ENCODE measurements around the gene FOXP1. TPM values are rescaled to one million over a fixed set of nuclear protein-coding genes. Genes with fewer than 3 reads are reported as not detected.

The FOXP1 gene
- total RNA-seq, 1 donor from 2014 or later = 33.2 TPM

DNA sequence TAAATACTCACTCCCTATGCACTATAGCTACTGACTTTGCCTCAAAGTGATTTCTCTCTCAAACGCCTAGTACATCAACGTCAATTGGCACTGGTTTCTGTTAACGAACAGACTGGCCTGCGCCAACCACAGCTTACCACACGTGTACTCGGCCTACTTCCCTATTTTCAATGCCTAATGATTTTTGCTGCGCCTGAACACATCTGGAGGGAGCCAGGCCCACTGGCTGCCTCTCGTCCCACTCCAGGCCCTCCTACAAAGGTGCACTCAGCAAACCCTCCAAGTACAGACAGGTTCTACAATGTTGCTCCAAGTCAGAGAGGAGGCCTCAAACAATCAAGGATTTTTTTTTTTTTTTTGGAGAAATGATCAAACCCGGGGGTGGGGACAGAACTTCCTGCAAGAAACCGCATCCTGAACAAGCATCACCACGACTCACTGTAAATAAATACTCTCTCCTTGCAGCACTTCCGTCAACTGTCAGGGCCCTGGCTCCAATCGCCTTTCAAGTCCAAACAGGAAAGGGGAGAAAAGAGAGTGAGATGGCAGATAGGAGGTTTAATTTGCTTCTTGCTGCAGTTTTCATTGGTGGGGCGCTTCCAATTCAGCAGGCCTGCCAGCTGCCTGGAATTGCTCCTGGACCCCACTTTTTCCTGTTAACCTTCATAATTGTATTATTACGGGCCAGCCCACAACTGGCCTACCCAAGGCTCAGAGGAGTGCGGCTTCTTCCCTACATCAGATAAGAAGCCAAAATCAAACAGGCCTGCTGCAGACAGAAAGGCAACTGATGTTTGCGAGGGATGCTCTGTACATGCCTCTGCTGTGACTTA, 139.3 kb downstream of the FOXP1 start:
- Histone ChIP-seq H3K27me3 (ENCODE audit: control insufficient read depth, insufficient read depth, low read length) (no peaks in the 10 kb centered on the region), H3K36me3 (ENCODE audit: control insufficient read depth, insufficient read depth, low read length) (no peaks in the 10 kb centered on the region), H3K4me3 (ENCODE audit: low read depth, low read length) (no peak overlapping the region)
- peak; percentile 58 for FAIRE-seq
- DNase-seq (ENCODE audit: low read depth) = peak; percentile 98
- TF ChIP-seq CTCF (IDR thresholded peaks at IDR 0.05; ENCODE audit: insufficient read depth, low read length, severe bottlenecking) = no peak

DNA sequence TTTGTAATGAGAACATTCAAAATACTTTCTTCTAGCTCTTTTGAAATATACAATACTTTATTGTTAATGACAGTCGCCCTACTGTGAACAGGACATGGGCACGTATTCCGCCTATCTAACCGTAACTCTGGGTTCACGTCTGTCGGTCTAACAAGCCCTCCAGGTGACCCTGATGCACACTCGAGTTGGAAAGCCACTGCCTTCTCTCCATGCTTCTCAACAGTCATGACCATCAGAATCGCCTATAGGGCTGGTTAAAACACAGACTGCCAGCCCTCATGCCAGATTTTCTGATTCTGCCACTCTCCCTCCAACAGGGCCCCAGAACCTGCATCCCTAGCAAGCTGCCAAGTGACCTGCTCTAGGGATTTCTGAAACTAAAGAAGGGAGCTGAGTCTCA, 140.2 kb downstream of the FOXP1 start:
- FAIRE-seq (no peak), DNase-seq (ENCODE audit: low read depth) (no peak)
- Histone ChIP-seq H3K27me3 (ENCODE audit: control insufficient read depth, insufficient read depth, low read length) (no peaks in the 10 kb centered on the region), H3K4me3 (ENCODE audit: low read depth, low read length) (no peak overlapping the region), H3K36me3 (ENCODE audit: control insufficient read depth, insufficient read depth, low read length) (no peaks in the 10 kb centered on the region)
- no peak for TF ChIP-seq CTCF (IDR thresholded peaks at IDR 0.05; ENCODE audit: insufficient read depth, low read length, severe bottlenecking)

DNA sequence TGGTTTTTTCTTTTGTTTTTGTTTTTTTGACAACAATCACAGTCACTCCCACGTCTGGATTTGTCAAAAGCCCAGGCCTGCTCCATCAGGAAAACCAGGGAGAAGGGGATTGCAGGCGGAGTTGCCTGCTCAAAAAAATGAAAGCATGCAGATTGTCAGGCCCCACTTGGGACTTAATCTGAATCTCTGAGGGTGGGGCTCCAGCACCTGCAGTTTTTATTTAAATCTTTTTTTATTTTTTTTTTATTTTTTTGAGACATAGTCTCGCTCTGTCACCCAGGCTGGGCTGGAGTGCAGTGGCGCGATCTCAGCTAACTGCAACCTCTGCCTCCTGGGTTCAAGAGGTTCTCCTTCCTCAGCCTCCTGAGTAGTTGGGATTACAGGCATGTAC, 140.9 kb downstream of the FOXP1 start:
- Histone ChIP-seq H3K36me3 (ENCODE audit: control insufficient read depth, insufficient read depth, low read length) (no peaks in the 10 kb centered on the region), H3K4me3 (ENCODE audit: low read depth, low read length) (no peak overlapping the region), H3K27me3 (ENCODE audit: control insufficient read depth, insufficient read depth, low read length) (no peaks in the 10 kb centered on the region)
- FAIRE-seq = no peak
- DNase-seq (ENCODE audit: low read depth) = no peak
- TF ChIP-seq CTCF (IDR thresholded peaks at IDR 0.05; ENCODE audit: insufficient read depth, low read length, severe bottlenecking) = no peak

DNA sequence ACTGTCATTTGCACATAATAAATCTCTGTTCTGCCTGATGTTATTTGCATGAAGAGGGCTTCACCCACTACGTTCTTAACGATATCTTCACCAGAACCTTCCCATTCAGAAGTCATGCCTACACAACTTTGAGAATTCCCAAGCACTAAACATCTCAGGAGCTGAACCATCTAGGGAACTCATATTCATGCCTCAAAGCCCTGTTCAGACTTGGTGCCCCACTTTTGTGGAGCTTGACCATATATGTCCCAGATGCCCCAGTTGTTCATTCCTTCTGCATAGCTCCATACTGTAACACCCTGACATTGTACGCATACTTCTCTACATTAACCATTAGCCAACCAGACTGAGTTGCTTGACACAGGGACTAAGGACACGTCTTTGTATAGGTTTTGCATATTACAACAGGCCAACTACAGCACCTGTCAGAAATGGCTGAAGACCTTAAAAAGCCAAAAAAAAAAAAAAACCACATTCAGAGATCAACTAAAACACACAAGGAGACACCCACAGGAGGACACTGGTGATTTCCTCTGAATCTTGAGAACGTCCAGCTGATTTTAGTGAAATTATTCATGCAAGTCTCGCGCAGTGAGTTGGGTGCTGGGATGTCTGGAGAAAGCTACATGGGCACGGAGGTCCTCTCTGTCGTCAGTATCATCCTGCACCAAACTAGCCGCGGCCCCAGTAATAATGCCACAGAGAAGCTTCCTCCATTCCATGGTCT, 141.4 kb downstream of the FOXP1 start:
- TF ChIP-seq CTCF (IDR thresholded peaks at IDR 0.05; ENCODE audit: insufficient read depth, low read length, severe bottlenecking) = no peak
- Histone ChIP-seq H3K27me3 (ENCODE audit: control insufficient read depth, insufficient read depth, low read length) (no peaks in the 10 kb centered on the region), H3K4me3 (ENCODE audit: low read depth, low read length) (no peak overlapping the region), H3K36me3 (ENCODE audit: control insufficient read depth, insufficient read depth, low read length) (peaks cover 2% of the 10 kb centered on the region)
- DNase-seq (ENCODE audit: low read depth) (no peak), FAIRE-seq (peak; percentile 87)

DNA sequence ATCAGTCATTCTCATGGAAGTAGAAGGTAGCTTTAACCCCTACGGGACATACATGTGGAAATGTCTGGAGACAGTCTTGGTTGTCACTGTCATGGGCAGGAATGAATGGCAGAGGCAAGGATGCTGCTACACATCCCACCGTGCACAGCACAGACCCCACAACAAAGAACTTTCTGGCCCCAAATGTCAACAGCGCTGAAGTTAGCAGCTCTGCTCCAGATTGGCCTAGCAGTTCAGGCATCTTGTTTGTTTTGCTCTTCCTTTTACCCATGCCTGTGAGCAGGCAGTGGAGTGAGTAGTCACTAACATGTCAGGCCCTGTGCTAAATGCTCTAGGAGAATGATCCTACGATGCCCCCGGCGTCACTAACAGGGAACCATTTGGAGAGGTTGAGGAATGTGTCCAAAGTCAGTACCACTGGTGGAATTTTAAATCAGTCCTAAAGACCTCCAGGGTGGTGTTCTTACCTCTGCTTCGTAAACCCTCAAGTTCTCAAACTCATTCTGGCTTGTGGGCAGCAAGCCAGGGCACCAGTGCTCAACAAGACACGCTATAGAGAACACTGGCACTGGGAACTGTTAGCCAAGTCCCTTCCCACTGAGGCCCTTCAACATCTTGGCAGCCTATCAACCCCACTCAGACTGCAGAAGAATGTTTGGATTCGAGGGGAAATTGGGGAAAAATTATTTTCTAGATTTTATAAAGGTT, 142.2 kb downstream of the FOXP1 start:
- H3K36me3 ChIP-seq (ENCODE audit: control insufficient read depth, insufficient read depth, low read length) = peaks cover 2% of the 10 kb centered on the region
- no peak for TF ChIP-seq CTCF (IDR thresholded peaks at IDR 0.05; ENCODE audit: insufficient read depth, low read length, severe bottlenecking)
- DNase-seq (ENCODE audit: low read depth) (peak; percentile 82), FAIRE-seq (peak; percentile 52)
- H3K4me3 ChIP-seq (ENCODE audit: low read depth, low read length) = no peak overlapping the region
- H3K27me3 ChIP-seq (ENCODE audit: control insufficient read depth, insufficient read depth, low read length) = no peaks in the 10 kb centered on the region

Measured in bronchial epithelial cell (primary cell).